Trophoblast cell (in vitro differentiated cells and primary cell): ENCODE measurements around the gene ANKS6.

Experiments
- DNase-seq, 2 donors: peaks; one replicate each; pipeline ENCODE4 v3.0.0-alpha.2; 2016
- H2AFZ ChIP-seq: 2 replicates; pipeline ENCODE4 v1.6.1; 2013; ENCODE audit warnings: low read length, moderate library complexity, mild to moderate bottlenecking; ENCODE audit not compliant: insufficient read depth, poor library complexity
- H2AK5ac ChIP-seq: 2 replicates; pipeline ENCODE4 v1.6.1; 2013; ENCODE audit warnings: mild to moderate bottlenecking, low read length
- H2BK120ac ChIP-seq: 2 replicates; pipeline ENCODE4 v1.6.1; 2013; ENCODE audit warnings: low read length, mild to moderate bottlenecking, moderate library complexity; ENCODE audit not compliant: insufficient read depth, poor library complexity
- H2BK12ac ChIP-seq: 2 replicates; pipeline ENCODE4 v1.6.1; 2013; ENCODE audit warnings: mild to moderate bottlenecking, low read length, moderate library complexity
- H2BK5ac ChIP-seq: 2 replicates; pipeline ENCODE4 v1.6.1; 2013; ENCODE audit warnings: low read length, low read depth, moderate library complexity, mild to moderate bottlenecking; ENCODE audit not compliant: poor library complexity
- H3K14ac ChIP-seq: 2 replicates; pipeline ENCODE4 v1.6.1; 2013; ENCODE audit warnings: mild to moderate bottlenecking, low read length
- H3K18ac ChIP-seq: 2 replicates; pipeline ENCODE4 v1.6.1; 2013; ENCODE audit warnings: mild to moderate bottlenecking, low read length
- H3K23ac ChIP-seq: 2 replicates; pipeline ENCODE4 v1.6.1; 2013; ENCODE audit warnings: low read length
- H3K27ac ChIP-seq: 2 replicates; pipeline ENCODE4 v1.5.1; 2013; ENCODE audit warnings: low read depth, mild to moderate bottlenecking, inconsistent platforms, low read length, moderate library complexity
- H3K27me3 ChIP-seq: 2 replicates; pipeline ENCODE4 v1.6.1; 2013; ENCODE audit warnings: inconsistent platforms, mild to moderate bottlenecking, low read length, moderate library complexity; ENCODE audit not compliant: insufficient read depth
- H3K36me3 ChIP-seq, 2 experiments: 1 replicate in 1 of 2; 2 replicates in 1 of 2; pipeline ENCODE4 v1.6.1; 2013; ENCODE audit warnings: low read length in 2 of 2, mild to moderate bottlenecking in 2 of 2, moderate library complexity in 1 of 2; ENCODE audit not compliant: insufficient read depth in 2 of 2, control insufficient read depth in 1 of 2
- H3K4ac ChIP-seq: 2 replicates; pipeline ENCODE4 v1.6.1; 2013; ENCODE audit warnings: low read depth, mild to moderate bottlenecking, low read length, moderate library complexity
- H3K4me1 ChIP-seq, 2 experiments: 1 replicate in 1 of 2; 2 replicates in 1 of 2; pipeline ENCODE4 v1.6.1; 2013; ENCODE audit warnings: low read length in 2 of 2, mild to moderate bottlenecking in 2 of 2, moderate library complexity in 1 of 2; ENCODE audit not compliant: insufficient read depth in 2 of 2, control insufficient read depth in 1 of 2
- H3K4me2 ChIP-seq: 2 replicates; pipeline ENCODE4 v1.6.1; 2013; ENCODE audit warnings: inconsistent platforms, mild to moderate bottlenecking, low read length, moderate library complexity
- H3K4me3 ChIP-seq: 2 replicates; pipeline ENCODE4 v1.5.1; 2013; ENCODE audit warnings: mild to moderate bottlenecking, low read depth, low read length, inconsistent platforms
- H3K79me1 ChIP-seq: one replicate; pipeline ENCODE4 v1.6.1; 2013; ENCODE audit warnings: low read length
- H3K79me2 ChIP-seq: 2 replicates; pipeline ENCODE4 v1.6.1; 2013; ENCODE audit warnings: low read length, mild to moderate bottlenecking; ENCODE audit not compliant: control insufficient read depth, insufficient read depth, poor library complexity
- H3K9ac ChIP-seq: 2 replicates; pipeline ENCODE4 v1.6.1; 2013; ENCODE audit warnings: mild to moderate bottlenecking, low read length
- H3K9me3 ChIP-seq: 2 replicates; pipeline ENCODE4 v1.6.1; 2013; ENCODE audit warnings: low read depth, mild to moderate bottlenecking, control low read depth, inconsistent platforms, low read length; ENCODE audit not compliant: insufficient read depth
- H4K12ac ChIP-seq: 2 replicates; pipeline ENCODE4 v1.6.1; 2013; ENCODE audit warnings: low read depth, mild to moderate bottlenecking, low read length, moderate library complexity
- H4K8ac ChIP-seq: 2 replicates; pipeline ENCODE4 v1.6.1; 2013; ENCODE audit warnings: low read depth, mild to moderate bottlenecking, low read length, moderate library complexity
- H4K91ac ChIP-seq: one replicate; pipeline ENCODE4 v1.6.1; 2013; ENCODE audit warnings: low read depth, mild to moderate bottlenecking, low read length, moderate library complexity
- WGBS: extraction: QIAGEN DNeasy Blood & Tissue Kit; methylation state at CpG from one replicate; pipeline ENCODE4 v1.1.7; 2013; ENCODE audit warnings: missing lambda C conversion rate; ENCODE audit not compliant: insufficient read length, insufficient coverage; ENCODE audit errors: extremely low coverage; 5-methylcytosine and 5-hydroxymethylcytosine counted together

Gene ANKS6

GRCh38 chr9:98694943-98695342, 101.4 kb downstream of the ANKS6 start:
- Histone ChIP-seq H3K4me1 (no peaks in the 10 kb centered on the region), H2BK12ac (no peak overlapping the region), H2AK5ac (no peak overlapping the region), H2AFZ (no peak overlapping the region), H3K14ac (no peak overlapping the region), H3K79me1 (no peaks in the 10 kb centered on the region), H3K27ac (no peak overlapping the region), H3K4me2 (no peak overlapping the region), H4K91ac (no peak overlapping the region), H3K9me3 (no peaks in the 10 kb centered on the region), H3K79me2 (no peaks in the 10 kb centered on the region), H2BK120ac (no peak overlapping the region), H3K4me3 (no peak overlapping the region), H3K4ac (no peak overlapping the region), H2BK5ac (no peak overlapping the region), H3K27me3 (no peaks in the 10 kb centered on the region), H3K9ac (no peak overlapping the region), H4K8ac (no peak overlapping the region), H3K18ac (no peak overlapping the region), H3K23ac (no peak overlapping the region), H4K12ac (no peak overlapping the region), H3K36me3 (no peaks in the 10 kb centered on the region)
- WGBS = no CpG with 5 or more reads among the region's 2 CpGs
- DNase-seq = no peak

- no peak overlapping the region for H4K91ac ChIP-seq
- H3K9me3 ChIP-seq = no peaks in the 10 kb centered on the region
- H2AFZ ChIP-seq = no peak overlapping the region
- H3K27ac ChIP-seq = no peak overlapping the region
- no peaks in the 10 kb centered on the region for H3K27me3 ChIP-seq
- H2BK12ac ChIP-seq = no peak overlapping the region
- no peak overlapping the region for H3K4me3 ChIP-seq
- H4K12ac ChIP-seq = no peak overlapping the region
- H3K36me3 ChIP-seq = no peaks in the 10 kb centered on the region
- no peak overlapping the region for H2AK5ac ChIP-seq
- no peak overlapping the region for H3K23ac ChIP-seq
- no peak overlapping the region for H2BK120ac ChIP-seq
- no peak for DNase-seq
- H4K8ac ChIP-seq = no peak overlapping the region
- H3K18ac ChIP-seq = no peak overlapping the region
- peaks cover 5% of the 10 kb centered on the region for H3K79me1 ChIP-seq
- no peak overlapping the region for H3K9ac ChIP-seq
- no peak overlapping the region for H3K14ac ChIP-seq
- no peaks in the 10 kb centered on the region for H3K79me2 ChIP-seq
- H3K4ac ChIP-seq = no peak overlapping the region
- no peak overlapping the region for H3K4me2 ChIP-seq
- WGBS = no CpG with 5 or more reads among the region's 7 CpGs
- no peak overlapping the region for H2BK5ac ChIP-seq
- H3K4me1 ChIP-seq = peaks cover 6 to 8% of the 10 kb centered on the region in 2 experiments
Observed at GRCh38 chr9:98692392-98692791, 104.0 kb downstream of the ANKS6 start.

- H3K14ac ChIP-seq = no peak overlapping the region
- no peak for DNase-seq
- no peak overlapping the region for H3K23ac ChIP-seq
- WGBS = no CpG with 5 or more reads among the region's 3 CpGs
- H3K18ac ChIP-seq = no peak overlapping the region
- H4K12ac ChIP-seq = no peak overlapping the region
- no peaks in the 10 kb centered on the region for H3K9me3 ChIP-seq
- no peaks in the 10 kb centered on the region for H3K36me3 ChIP-seq
- H4K91ac ChIP-seq = no peak overlapping the region
- no peak overlapping the region for H3K4me3 ChIP-seq
- H3K4me1 ChIP-seq = peaks cover 11 to 12% of the 10 kb centered on the region in 2 experiments
- H3K9ac ChIP-seq = no peak overlapping the region
- no peak overlapping the region for H4K8ac ChIP-seq
- H2BK120ac ChIP-seq = no peak overlapping the region
- H3K27ac ChIP-seq = no peak overlapping the region
- H3K4ac ChIP-seq = no peak overlapping the region
- H3K79me1 ChIP-seq = peaks cover 6% of the 10 kb centered on the region
- H3K4me2 ChIP-seq = no peak overlapping the region
- no peak overlapping the region for H2AFZ ChIP-seq
- no peak overlapping the region for H2AK5ac ChIP-seq
- H3K27me3 ChIP-seq = no peaks in the 10 kb centered on the region
- no peaks in the 10 kb centered on the region for H3K79me2 ChIP-seq
- H2BK5ac ChIP-seq = no peak overlapping the region
- H2BK12ac ChIP-seq = no peak overlapping the region
Observed at GRCh38 chr9:98691890-98692289, 104.5 kb downstream of the ANKS6 start.

GRCh38 chr9:98690686-98691085, 105.7 kb downstream of the ANKS6 start:
- no peak overlapping the region for H4K91ac ChIP-seq
- no peak overlapping the region for H3K18ac ChIP-seq
- H3K27ac ChIP-seq = no peak overlapping the region
- H3K9ac ChIP-seq = no peak overlapping the region
- peaks cover 15 to 16% of the 10 kb centered on the region in 2 experiments for H3K4me1 ChIP-seq
- H2BK120ac ChIP-seq = no peak overlapping the region
- H3K4me3 ChIP-seq = no peak overlapping the region
- H3K79me1 ChIP-seq = peaks cover 10% of the 10 kb centered on the region
- no peak overlapping the region for H2BK5ac ChIP-seq
- H3K4me2 ChIP-seq = no peak overlapping the region
- H3K9me3 ChIP-seq = no peaks in the 10 kb centered on the region
- H4K12ac ChIP-seq = no peak overlapping the region
- no peaks in the 10 kb centered on the region for H3K36me3 ChIP-seq
- no peak overlapping the region for H4K8ac ChIP-seq
- H3K79me2 ChIP-seq = peaks cover 2% of the 10 kb centered on the region
- H3K14ac ChIP-seq = no peak overlapping the region
- H3K23ac ChIP-seq = no peak overlapping the region
- H3K4ac ChIP-seq = no peak overlapping the region
- H2AK5ac ChIP-seq = no peak overlapping the region
- no CpG with 5 or more reads among the region's 1 CpG for whole genome bisulfite sequencing
- no peak overlapping the region for H2BK12ac ChIP-seq
- no peak for DNase-seq
- no peaks in the 10 kb centered on the region for H3K27me3 ChIP-seq
- H2AFZ ChIP-seq = no peak overlapping the region
